ENCODE data around the gene FAM174C. TPM values are rescaled to one million over a fixed set of nuclear protein-coding genes. Genes with fewer than 3 reads are reported as not detected.

The FAM174C gene
- total and polyA plus RNA-seq, 4 donors = 14.6 to 79.8 (median 33.8) TPM

GRCh38 chr19:1283917-1284292 lies 8.6 kb downstream of the FAM174C start:
- H3K27me3 ChIP-seq (ENCODE audit: control insufficient read depth in 4 of 4, insufficient read depth in 4 of 4, low read length in 3 of 4) = no peaks in the 10 kb centered on the region
- no peak overlapping the region for H3K9ac ChIP-seq (ENCODE audit: low read depth in 1 of 2, low read length in 2 of 2)
- 71% methylated on average over 12 of the region's 12 CpGs for WGBS
- H3K36me3 ChIP-seq (ENCODE audit: control insufficient read depth in 4 of 4, insufficient read depth in 3 of 4, low read depth in 1 of 4, low read length in 3 of 4) = peaks cover 0 to 4% (median 3%) of the 10 kb centered on the region in 4 donors
- peak overlapping the region; percentile 27 to 55 (median 54) for H3K4me3 ChIP-seq (ENCODE audit: low read depth in 1 of 3, low read length in 3 of 3)
- peaks cover 15 to 57% (median 37%) of the 10 kb centered on the region in 4 donors for H3K4me1 ChIP-seq (ENCODE audit: control insufficient read depth in 4 of 4, insufficient read depth in 4 of 4, low read length in 3 of 4)
- H3K9me3 ChIP-seq (ENCODE audit: control insufficient read depth in 4 of 4, low read length in 3 of 4) = no peaks in the 10 kb centered on the region
- no peak for TF ChIP-seq MAX (IDR thresholded peaks at IDR 0.05)
- no peak for TF ChIP-seq JUND (IDR thresholded peaks at IDR 0.05)
- TF ChIP-seq FOXA2 (IDR thresholded peaks at IDR 0.05) = no peak
- no peak for TF ChIP-seq NR2F2 (IDR thresholded peaks at IDR 0.05)
- TF ChIP-seq, protein P1, sequence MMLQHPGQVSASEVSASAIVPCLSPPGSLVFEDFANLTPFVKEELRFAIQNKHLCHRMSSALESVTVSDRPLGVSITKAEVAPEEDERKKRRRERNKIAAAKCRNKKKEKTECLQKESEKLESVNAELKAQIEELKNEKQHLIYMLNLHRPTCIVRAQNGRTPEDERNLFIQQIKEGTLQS (IDR thresholded peaks at IDR 0.05) = no peak
- TF ChIP-seq YY1 (IDR thresholded peaks at IDR 0.05) = no peak
- TF ChIP-seq TAF1 (conservative IDR thresholded peaks at IDR 0.05) = no peak
- TF ChIP-seq, protein P2, sequence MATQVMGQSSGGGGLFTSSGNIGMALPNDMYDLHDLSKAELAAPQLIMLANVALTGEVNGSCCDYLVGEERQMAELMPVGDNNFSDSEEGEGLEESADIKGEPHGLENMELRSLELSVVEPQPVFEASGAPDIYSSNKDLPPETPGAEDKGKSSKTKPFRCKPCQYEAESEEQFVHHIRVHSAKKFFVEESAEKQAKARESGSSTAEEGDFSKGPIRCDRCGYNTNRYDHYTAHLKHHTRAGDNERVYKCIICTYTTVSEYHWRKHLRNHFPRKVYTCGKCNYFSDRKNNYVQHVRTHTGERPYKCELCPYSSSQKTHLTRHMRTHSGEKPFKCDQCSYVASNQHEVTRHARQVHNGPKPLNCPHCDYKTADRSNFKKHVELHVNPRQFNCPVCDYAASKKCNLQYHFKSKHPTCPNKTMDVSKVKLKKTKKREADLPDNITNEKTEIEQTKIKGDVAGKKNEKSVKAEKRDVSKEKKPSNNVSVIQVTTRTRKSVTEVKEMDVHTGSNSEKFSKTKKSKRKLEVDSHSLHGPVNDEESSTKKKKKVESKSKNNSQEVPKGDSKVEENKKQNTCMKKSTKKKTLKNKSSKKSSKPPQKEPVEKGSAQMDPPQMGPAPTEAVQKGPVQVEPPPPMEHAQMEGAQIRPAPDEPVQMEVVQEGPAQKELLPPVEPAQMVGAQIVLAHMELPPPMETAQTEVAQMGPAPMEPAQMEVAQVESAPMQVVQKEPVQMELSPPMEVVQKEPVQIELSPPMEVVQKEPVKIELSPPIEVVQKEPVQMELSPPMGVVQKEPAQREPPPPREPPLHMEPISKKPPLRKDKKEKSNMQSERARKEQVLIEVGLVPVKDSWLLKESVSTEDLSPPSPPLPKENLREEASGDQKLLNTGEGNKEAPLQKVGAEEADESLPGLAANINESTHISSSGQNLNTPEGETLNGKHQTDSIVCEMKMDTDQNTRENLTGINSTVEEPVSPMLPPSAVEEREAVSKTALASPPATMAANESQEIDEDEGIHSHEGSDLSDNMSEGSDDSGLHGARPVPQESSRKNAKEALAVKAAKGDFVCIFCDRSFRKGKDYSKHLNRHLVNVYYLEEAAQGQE (IDR thresholded peaks at IDR 0.05) = no peak
- no peak for TF ChIP-seq RAD21 (IDR thresholded peaks at IDR 0.05)
- no peak for TF ChIP-seq EGR1 (IDR thresholded peaks at IDR 0.05; ENCODE audit: low read depth in 2 of 2)
- TF ChIP-seq, protein P3, sequence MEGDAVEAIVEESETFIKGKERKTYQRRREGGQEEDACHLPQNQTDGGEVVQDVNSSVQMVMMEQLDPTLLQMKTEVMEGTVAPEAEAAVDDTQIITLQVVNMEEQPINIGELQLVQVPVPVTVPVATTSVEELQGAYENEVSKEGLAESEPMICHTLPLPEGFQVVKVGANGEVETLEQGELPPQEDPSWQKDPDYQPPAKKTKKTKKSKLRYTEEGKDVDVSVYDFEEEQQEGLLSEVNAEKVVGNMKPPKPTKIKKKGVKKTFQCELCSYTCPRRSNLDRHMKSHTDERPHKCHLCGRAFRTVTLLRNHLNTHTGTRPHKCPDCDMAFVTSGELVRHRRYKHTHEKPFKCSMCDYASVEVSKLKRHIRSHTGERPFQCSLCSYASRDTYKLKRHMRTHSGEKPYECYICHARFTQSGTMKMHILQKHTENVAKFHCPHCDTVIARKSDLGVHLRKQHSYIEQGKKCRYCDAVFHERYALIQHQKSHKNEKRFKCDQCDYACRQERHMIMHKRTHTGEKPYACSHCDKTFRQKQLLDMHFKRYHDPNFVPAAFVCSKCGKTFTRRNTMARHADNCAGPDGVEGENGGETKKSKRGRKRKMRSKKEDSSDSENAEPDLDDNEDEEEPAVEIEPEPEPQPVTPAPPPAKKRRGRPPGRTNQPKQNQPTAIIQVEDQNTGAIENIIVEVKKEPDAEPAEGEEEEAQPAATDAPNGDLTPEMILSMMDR (IDR thresholded peaks at IDR 0.05; ENCODE audit: low read depth, low read length, missing input control) = no peak
- TF ChIP-seq GABPA (IDR thresholded peaks at IDR 0.05 in 1 of 2, conservative IDR thresholded peaks at IDR 0.05 in 1 of 2) = no peak
- TF ChIP-seq HNF4A (conservative IDR thresholded peaks at IDR 0.05) = no peak
- no peak for TF ChIP-seq HNF4G (IDR thresholded peaks at IDR 0.05)
- no peak for TF ChIP-seq SP1 (IDR thresholded peaks at IDR 0.05)
- no peak for TF ChIP-seq RXRA (IDR thresholded peaks at IDR 0.05)
- DNase-seq (ENCODE audit: low spot score) = no peak
- peak overlapping the region; percentile 82 to 90 for H3K27ac ChIP-seq (ENCODE audit: low read depth in 1 of 2, low read length in 2 of 2)

- H3K4me3 ChIP-seq (ENCODE audit: low read depth in 1 of 3, low read length in 3 of 3) = peak overlapping the region in 1 of 3 donors; percentile 54
- no peak overlapping the region for H3K9ac ChIP-seq (ENCODE audit: low read depth in 1 of 2, low read length in 2 of 2)
- H3K4me1 ChIP-seq (ENCODE audit: control insufficient read depth in 4 of 4, insufficient read depth in 4 of 4, low read length in 3 of 4) = peaks cover 15 to 60% (median 37%) of the 10 kb centered on the region in 4 donors
- peak; percentile 36 for TF ChIP-seq HNF4G (IDR thresholded peaks at IDR 0.05)
- peak; percentile 80 to 82 for TF ChIP-seq HNF4A (conservative IDR thresholded peaks at IDR 0.05)
- TF ChIP-seq YY1 (IDR thresholded peaks at IDR 0.05) = peak; percentile 32
- peak in 1 of 2 donors; percentile 8 for TF ChIP-seq EGR1 (IDR thresholded peaks at IDR 0.05; ENCODE audit: low read depth in 2 of 2)
- TF ChIP-seq GABPA (IDR thresholded peaks at IDR 0.05 in 1 of 2, conservative IDR thresholded peaks at IDR 0.05 in 1 of 2) = no peak
- no peak for TF ChIP-seq FOXA1 (IDR thresholded peaks at IDR 0.05)
- no peak for TF ChIP-seq NR2F2 (IDR thresholded peaks at IDR 0.05)
- peak; percentile 75 for TF ChIP-seq MAX (IDR thresholded peaks at IDR 0.05)
- peak; percentile 81 to 90 for TF ChIP-seq RXRA (IDR thresholded peaks at IDR 0.05)
- TF ChIP-seq TAF1 (conservative IDR thresholded peaks at IDR 0.05) = no peak
- no peak for TF ChIP-seq FOXA2 (IDR thresholded peaks at IDR 0.05)
- TF ChIP-seq, protein P3 (IDR thresholded peaks at IDR 0.05; ENCODE audit: low read depth, low read length, missing input control) = no peak
- TF ChIP-seq, protein P1 (IDR thresholded peaks at IDR 0.05) = no peak
- TF ChIP-seq, protein P2 (IDR thresholded peaks at IDR 0.05) = peak; percentile 11
Measured at GRCh38 chr19:1284293-1284978, 9.1 kb downstream of the FAM174C start.

More at GRCh38 chr19:1284293-1284978, 9.1 kb downstream of the FAM174C start:
- Histone ChIP-seq H3K9me3 (ENCODE audit: control insufficient read depth in 4 of 4, low read length in 3 of 4) (no peaks in the 10 kb centered on the region), H3K27me3 (ENCODE audit: control insufficient read depth in 4 of 4, insufficient read depth in 4 of 4, low read length in 3 of 4) (no peaks in the 10 kb centered on the region), H3K36me3 (ENCODE audit: control insufficient read depth in 4 of 4, insufficient read depth in 3 of 4, low read depth in 1 of 4, low read length in 3 of 4) (no peaks in the 10 kb centered on the region), H3K27ac (ENCODE audit: low read depth in 1 of 2, low read length in 2 of 2) (peak overlapping the region; percentile 82 to 90)
- 27% methylated on average over 20 of the region's 20 CpGs for WGBS
- no peak for DNase-seq (ENCODE audit: low spot score)

All from liver (tissue), 9 donors.